Measurements from ENCODE around the gene OR2H2.

OR2H2 gene

DNA sequence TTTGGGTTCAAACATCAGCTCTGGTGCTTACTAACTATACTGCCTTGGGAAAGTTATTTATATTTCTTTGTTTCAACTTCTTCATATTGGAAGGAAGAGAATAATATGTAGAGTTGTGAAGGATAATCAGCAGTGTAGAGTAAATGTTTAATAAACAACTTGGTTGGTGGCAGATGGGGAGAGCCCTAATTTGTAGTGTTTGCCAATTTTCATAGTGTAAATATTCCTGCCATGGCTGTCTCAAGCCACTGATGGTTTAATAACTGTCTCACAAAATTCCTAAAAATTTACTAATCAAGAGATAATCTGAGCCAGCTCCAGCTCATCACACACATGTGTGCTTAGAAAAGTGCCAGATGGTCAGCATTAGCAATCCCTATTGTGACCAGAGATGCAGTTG lies at the start of gene OR2H2:
OR2H2 (plus strand) TSS at position 301 of the 400 bp plus-strand sequence. CDS start 2,824 bp downstream, outside the sequence.
- Histone ChIP-seq H3K27me3 (ENCODE audit: control insufficient read depth, insufficient read depth, low read length) (no peaks in the 10 kb centered on the region), H3K4me1 (ENCODE audit: control insufficient read depth, insufficient read depth, low read length) (no peaks in the 10 kb centered on the region), H3K27ac (ENCODE audit: low read depth, low read length) (no peak within 1 kb of the TSS)

DNA sequence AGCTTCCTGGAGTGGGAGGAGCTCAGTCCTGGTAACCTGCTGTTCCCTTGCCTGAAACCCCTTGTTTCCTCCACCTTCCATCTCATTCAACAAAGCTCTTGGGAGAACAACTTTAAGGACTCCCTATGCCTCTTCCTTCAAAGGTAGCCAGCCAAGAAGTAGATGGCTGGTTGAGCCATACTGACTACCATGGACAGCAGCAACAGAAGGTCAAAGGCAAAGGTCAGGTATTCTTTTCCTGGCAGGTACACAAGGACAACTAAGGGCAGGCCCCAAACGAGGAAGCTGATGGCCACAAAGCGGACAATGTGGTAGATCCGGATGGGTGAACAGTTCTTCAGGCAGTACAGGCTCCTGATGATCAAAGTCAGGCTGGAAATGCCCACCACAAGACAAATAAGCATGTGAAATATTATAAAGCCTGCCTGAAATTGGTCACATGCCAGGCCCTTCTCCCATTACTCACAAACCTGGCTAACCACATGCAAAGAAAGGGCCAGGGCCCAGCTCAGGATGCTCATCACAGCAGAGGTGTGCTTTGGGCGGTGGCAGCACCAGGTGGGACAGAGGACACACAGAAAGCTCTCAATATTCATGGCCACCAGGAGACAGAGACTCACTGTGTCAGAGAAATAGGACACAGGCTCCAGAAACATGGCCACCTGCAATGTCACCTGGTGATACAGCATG lies 47.1 kb upstream of the OR2H2 start:
- no peaks in the 10 kb centered on the region for H3K4me1 ChIP-seq (ENCODE audit: control insufficient read depth, insufficient read depth, low read length)

More for the DNA sequence above, at the start of gene OR2H2:
- H3K4me3 ChIP-seq (ENCODE audit: low read depth, low read length), result no peak within 1 kb of the TSS
- H3K9me3 ChIP-seq (ENCODE audit: control insufficient read depth, insufficient read depth, low read length), result no peaks in the 10 kb centered on the region
- H3K36me3 ChIP-seq (ENCODE audit: control insufficient read depth, insufficient read depth, low read length), result no peaks in the 10 kb centered on the region
- no peak within 1 kb of the TSS for H3K9ac ChIP-seq (ENCODE audit: low read depth, low read length)

DNA sequence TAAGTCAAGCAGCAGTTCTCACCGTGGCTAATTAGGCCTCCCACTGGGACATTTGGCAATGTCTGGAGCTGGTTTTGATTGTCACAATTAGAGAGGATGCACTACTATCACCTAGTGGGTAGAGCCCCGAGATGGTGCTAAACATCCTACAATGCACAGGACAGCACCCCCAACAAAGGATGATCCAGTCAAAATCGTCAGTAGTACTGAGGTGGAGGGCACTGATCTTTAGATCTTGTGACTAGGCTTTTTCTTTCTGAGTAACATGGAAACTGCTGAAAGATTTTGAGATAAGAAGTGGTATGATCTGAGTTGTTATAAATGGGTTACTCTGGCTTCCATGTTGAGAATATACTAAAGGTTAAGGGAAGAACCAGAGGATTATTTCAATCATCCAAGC lies 37.3 kb upstream of the OR2H2 start:
- Histone ChIP-seq H3K9me3 (ENCODE audit: control insufficient read depth, insufficient read depth, low read length) (no peaks in the 10 kb centered on the region), H3K27ac (ENCODE audit: low read depth, low read length) (no peak overlapping the region), H3K27me3 (ENCODE audit: control insufficient read depth, insufficient read depth, low read length) (peaks cover 17% of the 10 kb centered on the region), H3K36me3 (ENCODE audit: control insufficient read depth, insufficient read depth, low read length) (no peaks in the 10 kb centered on the region), H3K4me1 (ENCODE audit: control insufficient read depth, insufficient read depth, low read length) (peaks cover 2% of the 10 kb centered on the region; the same call in 1 of the 2 replicates), H3K9ac (ENCODE audit: low read depth, low read length) (no peak overlapping the region), H3K4me3 (ENCODE audit: low read depth, low read length) (no peak overlapping the region)

More for the DNA sequence above, 47.1 kb upstream of the OR2H2 start:
- Histone ChIP-seq H3K36me3 (ENCODE audit: control insufficient read depth, insufficient read depth, low read length) (no peaks in the 10 kb centered on the region), H3K9me3 (ENCODE audit: control insufficient read depth, insufficient read depth, low read length) (no peaks in the 10 kb centered on the region), H3K9ac (ENCODE audit: low read depth, low read length) (no peak overlapping the region), H3K27ac (ENCODE audit: low read depth, low read length) (no peak overlapping the region), H3K27me3 (ENCODE audit: control insufficient read depth, insufficient read depth, low read length) (no peaks in the 10 kb centered on the region; the same call in 1 of the 2 replicates), H3K4me3 (ENCODE audit: low read depth, low read length) (no peak overlapping the region)

DNA sequence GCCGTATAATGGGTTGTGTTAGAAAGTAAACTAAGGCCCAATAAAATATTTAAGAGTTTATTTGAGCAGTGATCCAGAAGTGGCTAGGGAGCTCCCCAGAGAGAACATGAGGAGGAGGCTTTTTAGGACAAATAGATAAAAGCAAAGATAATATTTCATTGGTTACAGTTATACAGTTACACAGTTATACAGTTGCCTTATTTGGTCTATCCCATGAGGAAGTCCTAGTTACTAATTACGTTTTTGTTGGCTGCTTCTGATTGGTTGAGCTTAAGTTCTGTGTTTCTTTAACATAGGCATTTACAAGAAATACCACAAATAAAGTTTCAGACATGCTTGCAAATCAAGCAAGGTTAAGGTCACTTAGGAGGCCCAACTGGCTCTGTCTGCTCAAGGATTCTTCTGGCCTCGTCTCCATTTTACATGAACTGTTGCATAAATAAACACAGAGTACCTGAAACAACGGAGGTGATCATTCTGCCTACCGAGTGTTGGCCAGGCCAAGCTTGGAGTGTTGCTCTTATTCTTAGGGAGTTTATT lies 32.3 kb upstream of the OR2H2 start:
- Histone ChIP-seq H3K36me3 (ENCODE audit: control insufficient read depth, insufficient read depth, low read length) (no peaks in the 10 kb centered on the region), H3K9ac (ENCODE audit: low read depth, low read length) (no peak overlapping the region), H3K27ac (ENCODE audit: low read depth, low read length) (no peak overlapping the region), H3K4me1 (ENCODE audit: control insufficient read depth, insufficient read depth, low read length) (peaks cover 23% of the 10 kb centered on the region), H3K27me3 (ENCODE audit: control insufficient read depth, insufficient read depth, low read length) (peaks cover 63% of the 10 kb centered on the region), H3K9me3 (ENCODE audit: control insufficient read depth, insufficient read depth, low read length) (no peaks in the 10 kb centered on the region), H3K4me3 (ENCODE audit: low read depth, low read length) (peak overlapping the region; percentile 57)

DNA sequence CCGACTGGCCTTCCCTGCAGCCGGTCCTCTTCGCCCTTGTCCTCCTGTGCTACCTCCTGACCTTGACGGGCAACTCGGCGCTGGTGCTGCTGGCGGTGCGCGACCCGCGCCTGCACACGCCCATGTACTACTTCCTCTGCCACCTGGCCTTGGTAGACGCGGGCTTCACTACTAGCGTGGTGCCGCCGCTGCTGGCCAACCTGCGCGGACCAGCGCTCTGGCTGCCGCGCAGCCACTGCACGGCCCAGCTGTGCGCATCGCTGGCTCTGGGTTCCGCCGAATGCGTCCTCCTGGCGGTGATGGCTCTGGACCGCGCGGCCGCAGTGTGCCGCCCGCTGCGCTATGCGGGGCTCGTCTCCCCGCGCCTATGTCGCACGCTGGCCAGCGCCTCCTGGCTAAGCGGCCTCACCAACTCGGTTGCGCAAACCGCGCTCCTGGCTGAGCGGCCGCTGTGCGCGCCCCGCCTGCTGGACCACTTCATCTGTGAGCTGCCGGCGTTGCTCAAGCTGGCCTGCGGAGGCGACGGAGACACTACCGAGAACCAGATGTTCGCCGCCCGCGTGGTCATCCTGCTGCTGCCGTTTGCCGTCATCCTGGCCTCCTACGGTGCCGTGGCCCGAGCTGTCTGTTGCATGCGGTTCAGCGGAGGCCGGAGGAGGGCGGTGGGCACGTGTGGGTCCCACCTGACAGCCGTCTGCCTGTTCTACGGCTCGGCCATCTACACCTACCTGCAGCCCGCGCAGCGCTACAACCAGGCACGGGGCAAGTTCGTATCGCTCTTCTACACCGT lies 31.5 kb upstream of the OR2H2 start:
- no peak overlapping the region for H3K27ac ChIP-seq (ENCODE audit: low read depth, low read length)
- H3K27me3 ChIP-seq (ENCODE audit: control insufficient read depth, insufficient read depth, low read length), result peaks cover 66% of the 10 kb centered on the region
- peak overlapping the region; percentile 57 for H3K4me3 ChIP-seq (ENCODE audit: low read depth, low read length)
- H3K9me3 ChIP-seq (ENCODE audit: control insufficient read depth, insufficient read depth, low read length), result no peaks in the 10 kb centered on the region
- peaks cover 31% of the 10 kb centered on the region for H3K4me1 ChIP-seq (ENCODE audit: control insufficient read depth, insufficient read depth, low read length)
- no peaks in the 10 kb centered on the region for H3K36me3 ChIP-seq (ENCODE audit: control insufficient read depth, insufficient read depth, low read length)
- no peak overlapping the region for H3K9ac ChIP-seq (ENCODE audit: low read depth, low read length)

DNA sequence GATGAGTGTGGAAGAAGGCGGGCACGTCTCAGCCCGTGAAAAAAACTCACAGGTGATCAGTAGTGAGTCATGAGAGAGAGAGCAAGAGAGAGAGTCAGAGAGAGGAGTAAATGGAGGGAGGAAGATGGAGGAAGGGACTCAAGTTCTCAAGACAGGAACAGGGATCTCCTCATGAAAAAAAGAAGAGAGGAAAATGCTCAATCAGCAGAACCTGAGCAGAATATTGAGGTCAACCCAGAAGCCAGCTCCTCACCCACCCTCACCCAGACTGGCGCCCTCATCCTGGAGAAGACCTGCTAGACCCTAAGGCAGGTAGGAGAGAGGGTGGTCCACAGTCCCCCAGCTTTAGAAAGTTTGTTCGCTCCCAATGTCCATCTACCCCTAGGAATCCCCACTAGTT lies 30.2 kb upstream of the OR2H2 start:
- peaks cover 78% of the 10 kb centered on the region for H3K27me3 ChIP-seq (ENCODE audit: control insufficient read depth, insufficient read depth, low read length)

DNA sequence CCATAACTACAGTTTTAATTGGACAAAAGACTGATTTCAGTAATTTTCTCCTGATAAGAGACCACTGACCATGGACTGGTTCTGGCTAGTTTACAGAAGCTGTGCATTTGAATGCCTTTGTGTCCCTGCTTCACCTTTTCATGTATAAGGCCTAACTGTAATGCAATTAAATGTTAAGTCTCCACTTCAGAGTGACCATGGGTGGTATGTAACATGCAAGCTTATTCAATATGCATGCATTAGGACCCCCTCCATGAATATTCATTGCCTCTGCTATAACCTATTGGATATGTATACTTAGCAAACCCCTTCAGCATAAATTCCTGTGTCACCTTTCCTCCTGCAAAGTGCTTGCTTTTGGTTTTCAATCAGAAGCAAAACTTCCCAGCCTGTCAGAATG lies 27.6 kb upstream of the OR2H2 start:
- Histone ChIP-seq H3K4me3 (ENCODE audit: low read depth, low read length) (no peak overlapping the region; the same call in 1 of the 2 replicates), H3K36me3 (ENCODE audit: control insufficient read depth, insufficient read depth, low read length) (no peaks in the 10 kb centered on the region), H3K27ac (ENCODE audit: low read depth, low read length) (peak overlapping the region; percentile 42), H3K9me3 (ENCODE audit: control insufficient read depth, insufficient read depth, low read length) (no peaks in the 10 kb centered on the region), H3K27me3 (ENCODE audit: control insufficient read depth, insufficient read depth, low read length) (peaks cover 71% of the 10 kb centered on the region), H3K9ac (ENCODE audit: low read depth, low read length) (no peak overlapping the region), H3K4me1 (ENCODE audit: control insufficient read depth, insufficient read depth, low read length) (peaks cover 43% of the 10 kb centered on the region)

More for the DNA sequence above, 30.2 kb upstream of the OR2H2 start:
- Histone ChIP-seq H3K9ac (ENCODE audit: low read depth, low read length) (no peak overlapping the region), H3K4me3 (ENCODE audit: low read depth, low read length) (no peak overlapping the region), H3K36me3 (ENCODE audit: control insufficient read depth, insufficient read depth, low read length) (no peaks in the 10 kb centered on the region), H3K9me3 (ENCODE audit: control insufficient read depth, insufficient read depth, low read length) (no peaks in the 10 kb centered on the region), H3K4me1 (ENCODE audit: control insufficient read depth, insufficient read depth, low read length) (peaks cover 40% of the 10 kb centered on the region), H3K27ac (ENCODE audit: low read depth, low read length) (no peak overlapping the region)

DNA sequence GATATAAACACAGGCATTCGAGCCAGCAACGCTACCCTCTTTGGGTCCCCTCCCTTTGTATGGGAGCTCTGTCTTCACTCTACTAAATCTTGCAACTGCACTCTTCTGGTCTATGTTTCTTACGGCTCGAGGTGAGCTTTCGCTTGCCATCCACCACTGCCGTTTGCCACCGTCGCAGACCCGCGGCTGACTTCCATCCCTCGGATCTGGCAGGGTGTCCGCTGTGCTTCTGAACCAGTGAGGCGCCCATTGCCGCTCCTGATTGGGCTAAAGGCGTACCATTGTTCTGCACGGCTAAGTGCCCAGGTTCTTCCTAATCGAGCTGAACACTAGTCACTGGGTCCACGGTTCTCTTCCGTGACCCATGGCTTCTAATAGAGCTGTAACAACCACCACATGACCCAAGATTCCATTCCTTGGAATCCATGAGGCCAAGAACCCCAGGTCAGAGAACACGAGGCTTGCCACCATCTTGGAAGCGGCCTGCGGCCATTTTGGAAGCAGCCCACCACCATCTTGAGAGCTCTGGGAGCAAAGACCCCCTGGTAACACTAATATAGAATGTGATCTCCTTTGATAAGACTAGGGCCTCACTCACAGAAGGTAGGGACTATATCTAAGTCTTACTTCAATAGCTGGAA lies 26.4 kb upstream of the OR2H2 start:
- no peak overlapping the region for H3K9ac ChIP-seq (ENCODE audit: low read depth, low read length)
- H3K4me1 ChIP-seq (ENCODE audit: control insufficient read depth, insufficient read depth, low read length), result peaks cover 34% of the 10 kb centered on the region
- H3K9me3 ChIP-seq (ENCODE audit: control insufficient read depth, insufficient read depth, low read length), result no peaks in the 10 kb centered on the region
- H3K4me3 ChIP-seq (ENCODE audit: low read depth, low read length), result no peak overlapping the region
- no peak overlapping the region for H3K27ac ChIP-seq (ENCODE audit: low read depth, low read length)
- no peaks in the 10 kb centered on the region for H3K36me3 ChIP-seq (ENCODE audit: control insufficient read depth, insufficient read depth, low read length)
- peaks cover 58% of the 10 kb centered on the region for H3K27me3 ChIP-seq (ENCODE audit: control insufficient read depth, insufficient read depth, low read length)

DNA sequence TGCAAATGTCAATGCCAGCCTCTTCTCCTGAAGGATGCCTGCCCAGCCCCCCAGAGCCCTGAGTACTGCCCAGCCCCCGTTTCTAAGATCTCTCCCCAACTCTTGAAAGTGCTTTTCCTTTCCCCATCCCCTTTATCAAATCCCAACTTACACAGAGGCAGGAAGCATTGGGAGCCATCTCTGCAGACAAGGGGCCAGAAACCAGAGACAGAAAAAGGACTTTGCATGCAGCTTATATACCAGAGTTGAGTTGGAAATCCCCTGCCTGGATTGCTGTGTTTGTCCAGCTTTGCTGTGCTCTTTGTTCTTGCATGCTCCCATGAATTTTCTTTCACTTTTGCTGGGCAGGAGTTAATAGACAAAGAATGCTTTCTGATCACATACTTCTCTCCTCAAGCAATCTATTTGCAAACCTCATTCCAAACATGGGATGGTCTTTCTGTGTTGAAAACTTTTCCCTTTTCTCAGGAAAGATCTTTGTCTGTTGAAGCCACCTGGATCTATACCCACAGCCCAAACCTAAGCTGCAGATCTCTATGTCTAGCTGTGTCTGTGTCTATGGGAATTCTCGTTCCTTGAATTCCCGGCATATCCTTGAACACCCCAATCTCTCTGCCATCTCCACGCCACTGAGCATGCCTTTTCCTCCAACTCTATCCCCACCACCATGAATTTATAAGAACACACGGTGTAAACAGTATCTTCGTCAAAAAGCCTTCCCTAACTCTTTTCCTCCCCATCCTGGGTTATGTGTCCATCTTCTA lies 25.2 kb upstream of the OR2H2 start, which contains the start of gene UBD:
UBD (minus strand) TSS at position 209 of the 764 bp plus-strand sequence; CDS start at position 178, 31 bp downstream.
- no peak within 1 kb of the TSS for H3K4me3 ChIP-seq (ENCODE audit: low read depth, low read length)
- H3K27me3 ChIP-seq (ENCODE audit: control insufficient read depth, insufficient read depth, low read length), result peaks cover 47% of the 10 kb centered on the region
- peaks cover 27% of the 10 kb centered on the region for H3K4me1 ChIP-seq (ENCODE audit: control insufficient read depth, insufficient read depth, low read length)
- H3K36me3 ChIP-seq (ENCODE audit: control insufficient read depth, insufficient read depth, low read length), result no peaks in the 10 kb centered on the region
- H3K9me3 ChIP-seq (ENCODE audit: control insufficient read depth, insufficient read depth, low read length), result no peaks in the 10 kb centered on the region
- no peak within 1 kb of the TSS for H3K9ac ChIP-seq (ENCODE audit: low read depth, low read length)
- H3K27ac ChIP-seq (ENCODE audit: low read depth, low read length), result no peak within 1 kb of the TSS

DNA sequence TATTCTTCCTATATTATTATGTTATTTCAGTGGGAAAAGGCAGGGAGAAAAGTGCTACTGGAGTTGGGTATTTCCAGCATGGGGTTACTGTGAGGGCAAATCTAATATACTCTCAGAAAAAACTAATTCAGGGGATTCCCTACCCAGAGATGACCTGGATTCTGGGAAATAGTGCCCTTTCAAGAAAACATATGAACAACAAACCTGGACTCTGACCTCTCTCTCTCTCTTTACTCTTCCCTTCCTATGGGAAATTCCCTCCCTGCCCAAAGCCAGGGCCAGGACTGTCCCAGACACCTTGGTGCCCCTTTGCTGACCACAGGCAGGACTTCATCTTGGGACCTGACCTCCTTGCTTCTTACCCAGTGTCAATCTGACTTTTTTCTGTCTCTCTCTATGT lies 23.8 kb upstream of the OR2H2 start:
- Histone ChIP-seq H3K27me3 (ENCODE audit: control insufficient read depth, insufficient read depth, low read length) (peaks cover 33% of the 10 kb centered on the region), H3K9ac (ENCODE audit: low read depth, low read length) (no peak overlapping the region), H3K4me3 (ENCODE audit: low read depth, low read length) (no peak overlapping the region), H3K36me3 (ENCODE audit: control insufficient read depth, insufficient read depth, low read length) (no peaks in the 10 kb centered on the region), H3K4me1 (ENCODE audit: control insufficient read depth, insufficient read depth, low read length) (peaks cover 27% of the 10 kb centered on the region), H3K9me3 (ENCODE audit: control insufficient read depth, insufficient read depth, low read length) (no peaks in the 10 kb centered on the region), H3K27ac (ENCODE audit: low read depth, low read length) (no peak overlapping the region)

All from HUES48 (cell line).